ENCODE data around the gene PEX16.

PEX16 gene

GRCh38 chr11:45899448-45900174, 18.1 kb downstream of the PEX16 start:
- H3K79me2 ChIP-seq (ENCODE audit: control insufficient read depth, low read length): no peaks in the 10 kb centered on the region

GRCh38 chr11:45899086-45899447, 18.6 kb downstream of the PEX16 start:
- Histone ChIP-seq H3K27ac (ENCODE audit: low read depth, low read length) (no peak overlapping the region), H3K27me3 (ENCODE audit: control insufficient read depth, low read length) (peaks cover 37% of the 10 kb centered on the region), H3K79me2 (ENCODE audit: control insufficient read depth, low read length) (no peaks in the 10 kb centered on the region), H3K9me3 (ENCODE audit: control insufficient read depth, insufficient read depth, low read length) (no peaks in the 10 kb centered on the region), H3K36me3 (ENCODE audit: control insufficient read depth, low read length) (no peaks in the 10 kb centered on the region), H3K4me3 (ENCODE audit: low read length) (peak overlapping the region; percentile 73), H3K4me1 (ENCODE audit: control insufficient read depth, low read length) (peaks cover 12% of the 10 kb centered on the region), H3K9me2 (replicated peaks; ENCODE audit: control insufficient read depth, low read length) (no peaks in the 10 kb centered on the region), H3F3A (ENCODE audit: control insufficient read depth, insufficient read depth) (no peaks in the 10 kb centered on the region), H3K4me2 (ENCODE audit: low read length) (peak overlapping the region; percentile 82), H4K20me1 (ENCODE audit: control insufficient read depth, insufficient read depth, low read depth, low read length) (no peaks in the 10 kb centered on the region)
- TF ChIP-seq EZH2phosphoT487 (IDR thresholded peaks at IDR 0.05; ENCODE audit: borderline replicate concordance, low read length): no peak
- TF ChIP-seq, protein P1, sequence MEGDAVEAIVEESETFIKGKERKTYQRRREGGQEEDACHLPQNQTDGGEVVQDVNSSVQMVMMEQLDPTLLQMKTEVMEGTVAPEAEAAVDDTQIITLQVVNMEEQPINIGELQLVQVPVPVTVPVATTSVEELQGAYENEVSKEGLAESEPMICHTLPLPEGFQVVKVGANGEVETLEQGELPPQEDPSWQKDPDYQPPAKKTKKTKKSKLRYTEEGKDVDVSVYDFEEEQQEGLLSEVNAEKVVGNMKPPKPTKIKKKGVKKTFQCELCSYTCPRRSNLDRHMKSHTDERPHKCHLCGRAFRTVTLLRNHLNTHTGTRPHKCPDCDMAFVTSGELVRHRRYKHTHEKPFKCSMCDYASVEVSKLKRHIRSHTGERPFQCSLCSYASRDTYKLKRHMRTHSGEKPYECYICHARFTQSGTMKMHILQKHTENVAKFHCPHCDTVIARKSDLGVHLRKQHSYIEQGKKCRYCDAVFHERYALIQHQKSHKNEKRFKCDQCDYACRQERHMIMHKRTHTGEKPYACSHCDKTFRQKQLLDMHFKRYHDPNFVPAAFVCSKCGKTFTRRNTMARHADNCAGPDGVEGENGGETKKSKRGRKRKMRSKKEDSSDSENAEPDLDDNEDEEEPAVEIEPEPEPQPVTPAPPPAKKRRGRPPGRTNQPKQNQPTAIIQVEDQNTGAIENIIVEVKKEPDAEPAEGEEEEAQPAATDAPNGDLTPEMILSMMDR (IDR thresholded peaks at IDR 0.05; ENCODE audit: low read depth, low read length, poor library complexity, severe bottlenecking): no peak

More at GRCh38 chr11:45899448-45900174, 18.1 kb downstream of the PEX16 start:
- Histone ChIP-seq H3K27ac (ENCODE audit: low read depth, low read length) (no peak overlapping the region), H3K4me1 (ENCODE audit: control insufficient read depth, low read length) (peaks cover 12% of the 10 kb centered on the region), H3K9me2 (replicated peaks; ENCODE audit: control insufficient read depth, low read length) (no peaks in the 10 kb centered on the region), H3K4me3 (ENCODE audit: low read length) (peak overlapping the region; percentile 73), H3K4me2 (ENCODE audit: low read length) (peak overlapping the region; percentile 82), H3K36me3 (ENCODE audit: control insufficient read depth, low read length) (no peaks in the 10 kb centered on the region), H3F3A (ENCODE audit: control insufficient read depth, insufficient read depth) (no peaks in the 10 kb centered on the region), H3K27me3 (ENCODE audit: control insufficient read depth, low read length) (peaks cover 37% of the 10 kb centered on the region), H3K9me3 (ENCODE audit: control insufficient read depth, insufficient read depth, low read length) (no peaks in the 10 kb centered on the region), H4K20me1 (ENCODE audit: control insufficient read depth, insufficient read depth, low read depth, low read length) (no peaks in the 10 kb centered on the region)
- TF ChIP-seq EZH2phosphoT487 (IDR thresholded peaks at IDR 0.05; ENCODE audit: borderline replicate concordance, low read length): no peak
- TF ChIP-seq, protein P1 (IDR thresholded peaks at IDR 0.05; ENCODE audit: low read depth, low read length, poor library complexity, severe bottlenecking): no peak

- Histone ChIP-seq H3K36me3 (ENCODE audit: control insufficient read depth, low read length) (no peaks in the 10 kb centered on the region), H3K27me3 (ENCODE audit: control insufficient read depth, low read length) (peaks cover 37% of the 10 kb centered on the region), H3K4me2 (ENCODE audit: low read length) (no peak overlapping the region), H3K9me3 (ENCODE audit: control insufficient read depth, insufficient read depth, low read length) (no peaks in the 10 kb centered on the region), H3K4me3 (ENCODE audit: low read length) (no peak overlapping the region), H3K4me1 (ENCODE audit: control insufficient read depth, low read length) (peaks cover 12% of the 10 kb centered on the region), H3K9me2 (replicated peaks; ENCODE audit: control insufficient read depth, low read length) (no peaks in the 10 kb centered on the region), H4K20me1 (ENCODE audit: control insufficient read depth, insufficient read depth, low read depth, low read length) (no peaks in the 10 kb centered on the region), H3F3A (ENCODE audit: control insufficient read depth, insufficient read depth) (no peaks in the 10 kb centered on the region), H3K27ac (ENCODE audit: low read depth, low read length) (no peak overlapping the region), H3K79me2 (ENCODE audit: control insufficient read depth, low read length) (no peaks in the 10 kb centered on the region)
- TF ChIP-seq EZH2phosphoT487 (IDR thresholded peaks at IDR 0.05; ENCODE audit: borderline replicate concordance, low read length): no peak
- TF ChIP-seq, protein P1 (IDR thresholded peaks at IDR 0.05; ENCODE audit: low read depth, low read length, poor library complexity, severe bottlenecking): no peak
Measured at GRCh38 chr11:45897556-45897955, 20.1 kb downstream of the PEX16 start.
